Glutamatergic neuron (in vitro differentiated cells): ENCODE measurements around the gene TNIP3. TPM values are rescaled to one million over a fixed set of nuclear protein-coding genes. Genes with fewer than 3 reads are reported as not detected.

Experiments used
- DNase-seq: peaks from one replicate; pipeline ENCODE4 v3.0.0; 2022
- H3K27ac Mint-ChIP-seq: one replicate; pipeline ENCODE4 v1.8.0; 2020; ENCODE audit warnings: mild to moderate bottlenecking, mixed read lengths, inconsistent platforms; ENCODE audit not compliant: unreplicated experiment
- H3K27me3 Mint-ChIP-seq: one replicate; pipeline ENCODE4 v1.8.0; 2020; ENCODE audit warnings: mild to moderate bottlenecking, moderate library complexity, mixed read lengths, inconsistent platforms; ENCODE audit not compliant: unreplicated experiment
- H3K36me3 Mint-ChIP-seq: one replicate; pipeline ENCODE4 v1.8.0; 2020; ENCODE audit warnings: mild to moderate bottlenecking, mixed read lengths, inconsistent platforms; ENCODE audit not compliant: unreplicated experiment
- H3K4me1 Mint-ChIP-seq: one replicate; pipeline ENCODE4 v1.8.0; 2020; ENCODE audit warnings: mild to moderate bottlenecking, low read depth, mixed read lengths, inconsistent platforms; ENCODE audit not compliant: unreplicated experiment
- H3K4me3 Mint-ChIP-seq: one replicate; pipeline ENCODE4 v1.8.0; 2020; ENCODE audit warnings: mild to moderate bottlenecking, mixed read lengths, inconsistent platforms; ENCODE audit not compliant: unreplicated experiment
- H3K9me3 Mint-ChIP-seq: one replicate; pipeline ENCODE4 v1.8.0; 2020; ENCODE audit warnings: mild to moderate bottlenecking, moderate library complexity, mixed read lengths, inconsistent platforms; ENCODE audit not compliant: unreplicated experiment
- total RNA-seq: library from RNA; stranded (reverse); fragmentation: NEBNext Ultra II Directional; extraction: Animal tissue kit (Norgen Biotek cat#: 25700); gene quantifications from one replicate; pipeline ENCODE4 v1.2.1, GENCODE V29; 2021; ENCODE audit not compliant: unreplicated experiment
- TF ChIP-seq, protein P1 (sequence below): fragments of 200-600 bp; sonication (generic); IDR thresholded peaks from one replicate; pipeline ENCODE4 v1.5.0; 2021; ENCODE audit not compliant: partially characterized antibody, unreplicated experiment

Gene TNIP3
- total RNA-seq, 1 donor from 2014 or later, result not detected

DNA sequence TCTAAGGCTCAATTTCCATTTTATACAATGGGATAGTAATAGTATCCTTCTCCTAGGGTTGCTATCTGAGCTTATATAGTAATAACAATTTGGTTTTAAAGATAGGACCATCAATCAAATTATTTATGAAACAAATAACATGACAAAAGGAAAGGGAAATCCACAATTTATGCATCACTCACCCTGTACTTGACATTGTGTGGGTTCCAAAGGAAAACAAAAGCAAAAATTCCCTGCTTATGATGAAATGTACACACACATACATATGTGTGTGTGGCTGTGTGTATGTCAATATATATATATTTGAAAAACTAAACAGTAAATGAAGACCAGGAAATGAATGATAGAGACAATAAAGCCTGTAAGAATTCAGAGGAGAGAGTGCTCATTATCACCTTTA lies 2.9 kb upstream of the TNIP3 start:
- no peaks in the 10 kb centered on the region for H3K9me3 Mint-ChIP-seq
- TF ChIP-seq, protein P1, sequence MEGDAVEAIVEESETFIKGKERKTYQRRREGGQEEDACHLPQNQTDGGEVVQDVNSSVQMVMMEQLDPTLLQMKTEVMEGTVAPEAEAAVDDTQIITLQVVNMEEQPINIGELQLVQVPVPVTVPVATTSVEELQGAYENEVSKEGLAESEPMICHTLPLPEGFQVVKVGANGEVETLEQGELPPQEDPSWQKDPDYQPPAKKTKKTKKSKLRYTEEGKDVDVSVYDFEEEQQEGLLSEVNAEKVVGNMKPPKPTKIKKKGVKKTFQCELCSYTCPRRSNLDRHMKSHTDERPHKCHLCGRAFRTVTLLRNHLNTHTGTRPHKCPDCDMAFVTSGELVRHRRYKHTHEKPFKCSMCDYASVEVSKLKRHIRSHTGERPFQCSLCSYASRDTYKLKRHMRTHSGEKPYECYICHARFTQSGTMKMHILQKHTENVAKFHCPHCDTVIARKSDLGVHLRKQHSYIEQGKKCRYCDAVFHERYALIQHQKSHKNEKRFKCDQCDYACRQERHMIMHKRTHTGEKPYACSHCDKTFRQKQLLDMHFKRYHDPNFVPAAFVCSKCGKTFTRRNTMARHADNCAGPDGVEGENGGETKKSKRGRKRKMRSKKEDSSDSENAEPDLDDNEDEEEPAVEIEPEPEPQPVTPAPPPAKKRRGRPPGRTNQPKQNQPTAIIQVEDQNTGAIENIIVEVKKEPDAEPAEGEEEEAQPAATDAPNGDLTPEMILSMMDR, result no peak
- no peaks in the 10 kb centered on the region for H3K36me3 Mint-ChIP-seq
- H3K4me3 Mint-ChIP-seq, result no peak overlapping the region
- DNase-seq, result no peak
- H3K27ac Mint-ChIP-seq, result no peak overlapping the region
- no peaks in the 10 kb centered on the region for H3K4me1 Mint-ChIP-seq
- H3K27me3 Mint-ChIP-seq, result no peaks in the 10 kb centered on the region

GRCh38 chr4:121165206-121165605 lies 1.1 kb upstream of the TNIP3 start:
- no peak overlapping the region for H3K27ac Mint-ChIP-seq
- TF ChIP-seq, protein P1, result no peak

GRCh38 chr4:121156822-121157769 lies 7.0 kb downstream of the TNIP3 start:
- Mint-ChIP-seq H3K36me3 (no peaks in the 10 kb centered on the region), H3K27ac (no peak overlapping the region), H3K9me3 (peaks cover 2% of the 10 kb centered on the region), H3K27me3 (no peaks in the 10 kb centered on the region), H3K4me1 (no peaks in the 10 kb centered on the region), H3K4me3 (peak overlapping the region; percentile 98)
- peak; percentile 71 for DNase-seq
- TF ChIP-seq, protein P1, result no peak

More at GRCh38 chr4:121165206-121165605, 1.1 kb upstream of the TNIP3 start:
- Mint-ChIP-seq H3K4me1 (no peaks in the 10 kb centered on the region), H3K36me3 (no peaks in the 10 kb centered on the region), H3K4me3 (no peak overlapping the region), H3K27me3 (no peaks in the 10 kb centered on the region), H3K9me3 (no peaks in the 10 kb centered on the region)
- no peak for DNase-seq

- Mint-ChIP-seq H3K36me3 (no peaks in the 10 kb centered on the region), H3K27ac (no peak overlapping the region), H3K4me3 (peak overlapping the region; percentile 71), H3K9me3 (peaks cover 2% of the 10 kb centered on the region), H3K4me1 (no peaks in the 10 kb centered on the region), H3K27me3 (no peaks in the 10 kb centered on the region)
- DNase-seq, result no peak
- TF ChIP-seq, protein P1, result no peak
These were observed 8.2 kb downstream of the TNIP3 start for GRCh38 chr4:121155893-121156292.

- Mint-ChIP-seq H3K4me3 (no peak overlapping the region), H3K9me3 (peaks cover 2% of the 10 kb centered on the region), H3K36me3 (no peaks in the 10 kb centered on the region), H3K27ac (no peak overlapping the region), H3K27me3 (no peaks in the 10 kb centered on the region), H3K4me1 (no peaks in the 10 kb centered on the region)
- TF ChIP-seq, protein P1, result no peak
- DNase-seq, result no peak
These were observed 10.0 kb downstream of the TNIP3 start for GRCh38 chr4:121154103-121154515.
